ENCODE measurements around the gene ROCK2. TPM values are rescaled to one million over a fixed set of nuclear protein-coding genes. Genes with fewer than 3 reads are reported as not detected.

The ROCK2 gene
- total and polyA plus RNA-seq, 2 of the 13 experiments (the other 11 are each of a cell fraction or from before 2014, with no cell fraction given), result 38.1 to 119 TPM

- no peak for TF ChIP-seq ZNF512 (CRISPR knock-in tag; IDR thresholded peaks at IDR 0.05)
- no peak for TF ChIP-seq CBX1 (IDR thresholded peaks at IDR 0.05; ENCODE audit: low read depth)
- peak; percentile 64 for TF ChIP-seq HNRNPH1 (optimal IDR thresholded peaks at IDR 0.05; ENCODE audit: low read depth, low read length)
- no peak; the same call in 1 of the 2 replicates for TF ChIP-seq HBP1 (CRISPR knock-in tag; IDR thresholded peaks at IDR 0.05; ENCODE audit: low read depth)
- no peak for TF ChIP-seq KMT2B (CRISPR knock-in tag; IDR thresholded peaks at IDR 0.05)
- no peak for TF ChIP-seq SRSF4 (IDR thresholded peaks at IDR 0.05; ENCODE audit: low read depth, low read length, poor library complexity, severe bottlenecking)
- TF ChIP-seq ZBED4 (CRISPR knock-in tag; IDR thresholded peaks at IDR 0.05; ENCODE audit: borderline replicate concordance), result no peak
- no peak for TF ChIP-seq CREB3 (CRISPR knock-in tag; IDR thresholded peaks at IDR 0.05)
- TF ChIP-seq GZF1 (CRISPR knock-in tag; IDR thresholded peaks at IDR 0.05), result no peak; the same call in 1 of the 2 replicates
- no peak for TF ChIP-seq ZNF562 (CRISPR knock-in tag; IDR thresholded peaks at IDR 0.05; ENCODE audit: borderline replicate concordance)
- peak; percentile 58; the same call in 1 of the 2 replicates for TF ChIP-seq ZNF143 (CRISPR knock-in tag; IDR thresholded peaks at IDR 0.05)
- no peak; the same call in 1 of the 2 replicates for TF ChIP-seq BRF2 (CRISPR knock-in tag; IDR thresholded peaks at IDR 0.05)
- peak; percentile 40; the same call in 1 of the 2 replicates for TF ChIP-seq SP5 (CRISPR knock-in tag; IDR thresholded peaks at IDR 0.05; ENCODE audit: borderline replicate concordance, low read depth)
- TF ChIP-seq MAFK (conservative IDR thresholded peaks at IDR 0.05 in 1 of 2, IDR thresholded peaks at IDR 0.05 in 1 of 2; ENCODE audit: low read length in 2 of 2), result no peak
- TF ChIP-seq ZNF460 (CRISPR knock-in tag; IDR thresholded peaks at IDR 0.05; ENCODE audit: borderline replicate concordance), result no peak
- no peak for TF ChIP-seq ZNF552 (CRISPR knock-in tag; IDR thresholded peaks at IDR 0.05; ENCODE audit: borderline replicate concordance)
- TF ChIP-seq ZNF737 (CRISPR knock-in tag; IDR thresholded peaks at IDR 0.05; ENCODE audit: borderline replicate concordance), result no peak
- TF ChIP-seq ESRRA (CRISPR knock-in tag; IDR thresholded peaks at IDR 0.05; ENCODE audit: low read depth), result peak; percentile 86
- TF ChIP-seq ZNF335 (CRISPR knock-in tag; IDR thresholded peaks at IDR 0.05), result no peak
- TF ChIP-seq ZNF451 (CRISPR knock-in tag; IDR thresholded peaks at IDR 0.05), result no peak; the same call in 1 of the 2 replicates
Observed at GRCh38 chr2:11365096-11365879, 20.9 kb upstream of the ROCK2 start (continued).

All from HepG2 (cell line).